Measurements from ENCODE around the gene VPS13C. TPM values are rescaled to one million over a fixed set of nuclear protein-coding genes. Genes with fewer than 3 reads are reported as not detected.

Gene VPS13C
- total RNA-seq, 1 donor from 2014 or later, result 54.3 TPM

- DNase-seq (ENCODE audit: low read depth), result peak; percentile 43
These were observed 108.3 kb downstream of the VPS13C start for GRCh38 chr15:61951949-61952348.

- DNase-seq (ENCODE audit: low read depth), result no peak
These were observed 113.5 kb downstream of the VPS13C start for GRCh38 chr15:61946778-61947177.

- DNase-seq (ENCODE audit: low read depth), result no peak
These were observed 116.3 kb downstream of the VPS13C start for GRCh38 chr15:61943992-61944391.

GRCh38 chr15:61938249-61938648 is 122.0 kb downstream of the VPS13C start:
- DNase-seq (ENCODE audit: low read depth), result no peak

GRCh38 chr15:61936528-61937195 is 123.6 kb downstream of the VPS13C start:
- no peak for DNase-seq (ENCODE audit: low read depth)

GRCh38 chr15:61935493-61935892 is 124.8 kb downstream of the VPS13C start:
- DNase-seq (ENCODE audit: low read depth), result no peak

- no peak for DNase-seq (ENCODE audit: low read depth)
These were observed 130.8 kb downstream of the VPS13C start for GRCh38 chr15:61929452-61929851.

GRCh38 chr15:61923173-61923572 is 137.1 kb downstream of the VPS13C start:
- no peak for DNase-seq (ENCODE audit: low read depth)

- DNase-seq (ENCODE audit: low read depth), result no peak
These were observed 139.2 kb downstream of the VPS13C start for GRCh38 chr15:61921093-61921492.

- DNase-seq (ENCODE audit: low read depth), result no peak
These were observed 142.8 kb downstream of the VPS13C start for GRCh38 chr15:61917457-61917856.

GRCh38 chr15:61916104-61916503 is 144.1 kb downstream of the VPS13C start:
- DNase-seq (ENCODE audit: low read depth), result peak; percentile 68

GRCh38 chr15:61915640-61916039 is 144.6 kb downstream of the VPS13C start:
- DNase-seq (ENCODE audit: low read depth), result no peak

GRCh38 chr15:61910839-61911369 is 149.3 kb downstream of the VPS13C start:
- DNase-seq (ENCODE audit: low read depth), result peak; percentile 15

GRCh38 chr15:61908241-61908640 is 152.0 kb downstream of the VPS13C start:
- no peak for DNase-seq (ENCODE audit: low read depth)

- DNase-seq (ENCODE audit: low read depth), result no peak
These were observed 152.5 kb downstream of the VPS13C start for GRCh38 chr15:61907753-61908086.

GRCh38 chr15:61906961-61907752 is 153.1 kb downstream of the VPS13C start:
- DNase-seq (ENCODE audit: low read depth), result no peak

GRCh38 chr15:61893146-61893545 is 167.1 kb downstream of the VPS13C start:
- no peak for DNase-seq (ENCODE audit: low read depth)

GRCh38 chr15:61892140-61892539 is 168.1 kb downstream of the VPS13C start:
- no peak for DNase-seq (ENCODE audit: low read depth)

GRCh38 chr15:61890106-61890505 is 170.1 kb downstream of the VPS13C start:
- DNase-seq (ENCODE audit: low read depth), result no peak

- no peak for DNase-seq (ENCODE audit: low read depth)
These were observed 170.5 kb downstream of the VPS13C start for GRCh38 chr15:61889706-61890105.

- no peak for DNase-seq (ENCODE audit: low read depth)
These were observed 172.0 kb downstream of the VPS13C start for GRCh38 chr15:61888074-61888780.

GRCh38 chr15:61880084-61880483 is 180.2 kb downstream of the VPS13C start:
- DNase-seq (ENCODE audit: low read depth), result no peak
